NK-92 (cell line): ENCODE data around the gene TUT4.

ENCODE experiments used
- DNase-seq: peaks from one replicate; lab custom pipeline; 2025; ENCODE audit not compliant: unreplicated experiment; lab: John Stamatoyannopoulos, UW

TUT4 gene

GRCh38 chr1:52476943-52477342 lies 75.9 kb downstream of the TUT4 start:
- DNase-seq: no peak

GRCh38 chr1:52474807-52475206 lies 78.1 kb downstream of the TUT4 start:
- DNase-seq: no peak

GRCh38 chr1:52473039-52473438 lies 79.9 kb downstream of the TUT4 start:
- no peak for DNase-seq

- DNase-seq: no peak
Measured at GRCh38 chr1:52472384-52472783, 80.5 kb downstream of the TUT4 start.

- no peak for DNase-seq
Measured at GRCh38 chr1:52469108-52469507, 83.8 kb downstream of the TUT4 start.

- no peak for DNase-seq
Measured at GRCh38 chr1:52463891-52464290, 89.0 kb downstream of the TUT4 start.

- DNase-seq: no peak
Measured at GRCh38 chr1:52461821-52462220, 91.1 kb downstream of the TUT4 start.

- no peak for DNase-seq
Measured at GRCh38 chr1:52460694-52461093, 92.2 kb downstream of the TUT4 start.

GRCh38 chr1:52455686-52456085 lies 97.2 kb downstream of the TUT4 start:
- DNase-seq: no peak

GRCh38 chr1:52454779-52455178 lies 98.1 kb downstream of the TUT4 start:
- no peak for DNase-seq

- DNase-seq: no peak
Measured at GRCh38 chr1:52454127-52454526, 98.8 kb downstream of the TUT4 start.

- no peak for DNase-seq
Measured at GRCh38 chr1:52444463-52444862, 108.4 kb downstream of the TUT4 start.

GRCh38 chr1:52439976-52440375 lies 112.9 kb downstream of the TUT4 start:
- no peak for DNase-seq

- no peak for DNase-seq
Measured at GRCh38 chr1:52436817-52437216, 116.1 kb downstream of the TUT4 start.

GRCh38 chr1:52435650-52436049 lies 117.2 kb downstream of the TUT4 start:
- no peak for DNase-seq

- DNase-seq: no peak
Measured at GRCh38 chr1:52435211-52435610, 117.7 kb downstream of the TUT4 start.

GRCh38 chr1:52432807-52433206 lies 120.1 kb downstream of the TUT4 start:
- no peak for DNase-seq

GRCh38 chr1:52427152-52427551 lies 125.7 kb downstream of the TUT4 start:
- no peak for DNase-seq

- no peak for DNase-seq
Measured at GRCh38 chr1:52426371-52426770, 126.5 kb downstream of the TUT4 start.

- no peak for DNase-seq
Measured at GRCh38 chr1:52424813-52425212, 128.1 kb downstream of the TUT4 start.

GRCh38 chr1:52424231-52424636 lies 128.7 kb downstream of the TUT4 start:
- DNase-seq: no peak

- no peak for DNase-seq
Measured at GRCh38 chr1:52423771-52424170, 129.1 kb downstream of the TUT4 start.

GRCh38 chr1:52423055-52423454 lies 129.8 kb downstream of the TUT4 start:
- no peak for DNase-seq

- no peak for DNase-seq
Measured at GRCh38 chr1:52420713-52421112, 132.2 kb downstream of the TUT4 start.
